ENCODE data around the gene TPTE2. TPM values are rescaled to one million over a fixed set of nuclear protein-coding genes. Genes with fewer than 3 reads are reported as not detected.

TPTE2 gene
- total RNA-seq, 1 donor from 2014 or later: not detected

DNA sequence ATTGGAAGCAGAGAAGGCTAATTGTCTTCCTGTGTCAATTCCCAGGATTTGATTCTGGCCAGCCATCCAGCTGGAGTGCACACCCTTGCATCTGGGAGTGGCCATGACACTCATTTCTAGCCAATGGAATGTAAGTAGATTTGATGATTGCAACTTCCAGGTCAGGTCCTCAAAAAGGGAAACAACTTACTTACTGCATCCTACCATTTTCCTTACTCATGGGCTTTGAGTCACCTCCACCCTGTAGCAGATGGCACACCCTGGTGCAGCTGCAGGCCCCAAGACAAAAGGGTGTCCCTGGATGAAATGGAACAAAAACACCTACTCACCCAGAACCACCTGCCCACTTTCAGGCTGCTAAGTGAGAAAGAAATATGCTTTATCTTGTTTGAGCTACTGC is 44.8 kb upstream of the TPTE2 start:
- H3K9ac ChIP-seq (ENCODE audit: low read length): no peak overlapping the region
- FAIRE-seq (no peak), DNase-seq (ENCODE audit: low read depth) (no peak)
- peaks cover 5% of the 10 kb centered on the region for H3K79me2 ChIP-seq (ENCODE audit: insufficient read depth, low read length)
- no peaks in the 10 kb centered on the region for H3K9me3 ChIP-seq (ENCODE audit: insufficient read depth, low read depth, low read length)
- Mint-ChIP-seq H3K4me3 (ENCODE audit: unreplicated experiment) (no peak overlapping the region), H3K27ac (ENCODE audit: unreplicated experiment) (no peak overlapping the region), H3K36me3 (ENCODE audit: low read depth, unreplicated experiment) (no peaks in the 10 kb centered on the region), H3K27me3 (ENCODE audit: low read depth, unreplicated experiment) (peaks cover 23% of the 10 kb centered on the region), H3K4me1 (ENCODE audit: low read depth, unreplicated experiment) (no peaks in the 10 kb centered on the region), H3K9me3 (ENCODE audit: unreplicated experiment) (peaks cover 1% of the 10 kb centered on the region)
- H3K4me2 ChIP-seq (ENCODE audit: low read length): no peak overlapping the region
- H4K20me1 ChIP-seq (ENCODE audit: insufficient read depth, low read length): peaks cover 4% of the 10 kb centered on the region
- H3K27me3 ChIP-seq (ENCODE audit: insufficient read depth, low read length): peaks cover 2% of the 10 kb centered on the region
- H3K4me3 ChIP-seq (ENCODE audit: insufficient read depth, low read depth, low read length): no peak overlapping the region
- H2AFZ ChIP-seq (ENCODE audit: low read depth, low read length): no peak overlapping the region
- no peak overlapping the region for H3K27ac ChIP-seq (ENCODE audit: low read depth, low read length)
- no peaks in the 10 kb centered on the region for H3K36me3 ChIP-seq (ENCODE audit: insufficient read depth, low read length)
- TF ChIP-seq, protein P1, sequence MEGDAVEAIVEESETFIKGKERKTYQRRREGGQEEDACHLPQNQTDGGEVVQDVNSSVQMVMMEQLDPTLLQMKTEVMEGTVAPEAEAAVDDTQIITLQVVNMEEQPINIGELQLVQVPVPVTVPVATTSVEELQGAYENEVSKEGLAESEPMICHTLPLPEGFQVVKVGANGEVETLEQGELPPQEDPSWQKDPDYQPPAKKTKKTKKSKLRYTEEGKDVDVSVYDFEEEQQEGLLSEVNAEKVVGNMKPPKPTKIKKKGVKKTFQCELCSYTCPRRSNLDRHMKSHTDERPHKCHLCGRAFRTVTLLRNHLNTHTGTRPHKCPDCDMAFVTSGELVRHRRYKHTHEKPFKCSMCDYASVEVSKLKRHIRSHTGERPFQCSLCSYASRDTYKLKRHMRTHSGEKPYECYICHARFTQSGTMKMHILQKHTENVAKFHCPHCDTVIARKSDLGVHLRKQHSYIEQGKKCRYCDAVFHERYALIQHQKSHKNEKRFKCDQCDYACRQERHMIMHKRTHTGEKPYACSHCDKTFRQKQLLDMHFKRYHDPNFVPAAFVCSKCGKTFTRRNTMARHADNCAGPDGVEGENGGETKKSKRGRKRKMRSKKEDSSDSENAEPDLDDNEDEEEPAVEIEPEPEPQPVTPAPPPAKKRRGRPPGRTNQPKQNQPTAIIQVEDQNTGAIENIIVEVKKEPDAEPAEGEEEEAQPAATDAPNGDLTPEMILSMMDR (IDR thresholded peaks at IDR 0.05; ENCODE audit: insufficient read depth, low read depth, low read length): no peak
- TF ChIP-seq EZH2 (IDR thresholded peaks at IDR 0.05; ENCODE audit: insufficient read depth, low read length): no peak
- peaks cover 4% of the 10 kb centered on the region for H3K4me1 ChIP-seq (ENCODE audit: insufficient read depth, low read length)

- H3K4me3 ChIP-seq (ENCODE audit: insufficient read depth, low read depth, low read length): no peak overlapping the region
- H3K9ac ChIP-seq (ENCODE audit: low read length): no peak overlapping the region
- Mint-ChIP-seq H3K27ac (ENCODE audit: unreplicated experiment) (no peak overlapping the region), H3K4me3 (ENCODE audit: unreplicated experiment) (no peak overlapping the region), H3K36me3 (ENCODE audit: low read depth, unreplicated experiment) (no peaks in the 10 kb centered on the region), H3K27me3 (ENCODE audit: low read depth, unreplicated experiment) (peaks cover 28% of the 10 kb centered on the region), H3K9me3 (ENCODE audit: unreplicated experiment) (peaks cover 1% of the 10 kb centered on the region), H3K4me1 (ENCODE audit: low read depth, unreplicated experiment) (no peaks in the 10 kb centered on the region)
- peaks cover 5% of the 10 kb centered on the region for H3K79me2 ChIP-seq (ENCODE audit: insufficient read depth, low read length)
- peaks cover 2% of the 10 kb centered on the region for H3K27me3 ChIP-seq (ENCODE audit: insufficient read depth, low read length)
- FAIRE-seq (no peak), DNase-seq (ENCODE audit: low read depth) (peak; percentile 72)
- H4K20me1 ChIP-seq (ENCODE audit: insufficient read depth, low read length): peaks cover 4% of the 10 kb centered on the region
- H3K36me3 ChIP-seq (ENCODE audit: insufficient read depth, low read length): no peaks in the 10 kb centered on the region
- no peak overlapping the region for H3K27ac ChIP-seq (ENCODE audit: low read depth, low read length)
- TF ChIP-seq EZH2 (IDR thresholded peaks at IDR 0.05; ENCODE audit: insufficient read depth, low read length): no peak
- TF ChIP-seq, protein P1 (IDR thresholded peaks at IDR 0.05; ENCODE audit: insufficient read depth, low read depth, low read length): no peak
- H3K9me3 ChIP-seq (ENCODE audit: insufficient read depth, low read depth, low read length): no peaks in the 10 kb centered on the region
- H3K4me1 ChIP-seq (ENCODE audit: insufficient read depth, low read length): peaks cover 4% of the 10 kb centered on the region
- H2AFZ ChIP-seq (ENCODE audit: low read depth, low read length): no peak overlapping the region
- H3K4me2 ChIP-seq (ENCODE audit: low read length): no peak overlapping the region
Measured at GRCh38 chr13:19605161-19605955, 44.0 kb upstream of the TPTE2 start.

DNA sequence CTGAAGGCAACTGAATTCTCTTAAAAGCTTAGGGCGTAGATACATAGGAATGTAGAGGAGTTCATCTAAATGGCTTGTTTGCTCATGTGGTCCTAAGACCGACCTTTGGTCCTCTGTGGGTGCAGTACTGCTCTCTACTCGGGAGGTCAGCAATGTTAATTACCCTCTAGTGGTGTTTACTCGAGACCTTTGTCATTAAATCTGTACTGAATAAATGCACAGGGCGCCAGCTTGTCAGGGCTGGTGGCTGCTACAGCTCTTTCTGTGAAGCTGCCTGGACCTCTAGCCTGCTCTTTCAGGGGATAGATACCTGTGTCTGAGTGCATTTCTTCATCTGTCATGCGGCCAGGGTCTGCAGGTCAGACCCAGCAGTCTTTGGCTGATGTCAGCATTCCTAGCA is 43.0 kb upstream of the TPTE2 start:
- Histone ChIP-seq H3K4me2 (ENCODE audit: low read length) (no peak overlapping the region), H3K36me3 (ENCODE audit: insufficient read depth, low read length) (no peaks in the 10 kb centered on the region), H3K9ac (ENCODE audit: low read length) (no peak overlapping the region), H3K4me1 (ENCODE audit: insufficient read depth, low read length) (peaks cover 4% of the 10 kb centered on the region), H4K20me1 (ENCODE audit: insufficient read depth, low read length) (peaks cover 4% of the 10 kb centered on the region), H3K27me3 (ENCODE audit: insufficient read depth, low read length) (peaks cover 2% of the 10 kb centered on the region), H2AFZ (ENCODE audit: low read depth, low read length) (no peak overlapping the region), H3K27ac (ENCODE audit: low read depth, low read length) (no peak overlapping the region), H3K4me3 (ENCODE audit: insufficient read depth, low read depth, low read length) (no peak overlapping the region), H3K79me2 (ENCODE audit: insufficient read depth, low read length) (peaks cover 5% of the 10 kb centered on the region), H3K9me3 (ENCODE audit: insufficient read depth, low read depth, low read length) (no peaks in the 10 kb centered on the region)
- peaks cover 31% of the 10 kb centered on the region for H3K27me3 Mint-ChIP-seq (ENCODE audit: low read depth, unreplicated experiment)
- peaks cover 1% of the 10 kb centered on the region for H3K9me3 Mint-ChIP-seq (ENCODE audit: unreplicated experiment)
- H3K36me3 Mint-ChIP-seq (ENCODE audit: low read depth, unreplicated experiment): no peaks in the 10 kb centered on the region
- DNase-seq (ENCODE audit: low read depth) (no peak), FAIRE-seq (no peak)
- no peak overlapping the region for H3K27ac Mint-ChIP-seq (ENCODE audit: unreplicated experiment)
- no peak overlapping the region for H3K4me3 Mint-ChIP-seq (ENCODE audit: unreplicated experiment)
- TF ChIP-seq, protein P1 (IDR thresholded peaks at IDR 0.05; ENCODE audit: insufficient read depth, low read depth, low read length): no peak
- no peak for TF ChIP-seq EZH2 (IDR thresholded peaks at IDR 0.05; ENCODE audit: insufficient read depth, low read length)
- no peaks in the 10 kb centered on the region for H3K4me1 Mint-ChIP-seq (ENCODE audit: low read depth, unreplicated experiment)
